Femur (tissue), 1 donor: Measurements from ENCODE around the gene STXBP5L.
"Not testable (repeated sequence)": the region's sequence is repeated elsewhere in the genome, so short reads cannot be mapped to it uniquely, and the experiment has no call there.

Experiments used
- DNase-seq: peaks from one replicate; pipeline ENCODE4 v3.0.0-alpha.2; 2017

STXBP5L gene

DNA sequence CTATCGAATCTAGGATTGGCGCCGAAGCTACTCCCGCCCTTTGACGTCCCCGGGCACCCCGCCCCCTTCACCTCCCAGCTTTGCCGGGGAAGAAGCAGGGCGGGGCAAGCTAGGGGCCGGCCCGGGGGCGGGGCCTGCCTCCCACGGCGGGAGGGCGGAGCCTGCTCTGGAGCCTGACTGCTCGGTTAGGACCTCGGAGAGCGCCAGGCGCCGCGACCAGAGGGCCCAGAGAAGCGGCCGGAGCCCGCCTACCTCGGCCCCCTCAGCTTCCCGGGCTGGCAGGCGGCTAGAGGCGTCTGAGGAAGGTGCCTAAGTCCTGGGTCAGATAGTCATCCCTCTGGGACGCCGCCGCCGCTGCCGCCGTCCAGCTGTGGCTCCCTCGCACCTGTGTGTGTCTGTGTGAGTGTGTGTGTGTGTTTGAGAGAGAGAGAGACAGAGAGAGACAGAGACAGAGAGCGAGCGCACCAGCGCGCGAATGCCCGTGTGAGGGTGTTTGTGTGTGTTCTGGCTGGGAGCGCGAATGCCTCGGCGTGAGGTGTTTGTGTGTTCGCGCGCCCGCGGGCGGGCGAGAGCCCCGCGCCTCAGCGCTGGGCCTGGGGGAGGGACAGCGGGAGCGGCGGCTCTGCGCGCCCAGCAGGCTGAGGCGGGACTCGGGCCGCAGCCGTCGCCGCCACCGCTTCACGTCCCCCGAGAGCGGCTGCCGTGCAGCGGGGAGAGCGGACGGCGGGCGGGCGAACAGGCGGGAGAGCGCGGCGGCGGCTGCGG lies at the start of gene STXBP5L:
STXBP5L (plus strand) TSS at position 176 of the 765 bp plus-strand sequence. CDS start 1,374 bp downstream, outside the sequence.
- DNase-seq, result peak; percentile 74

DNA sequence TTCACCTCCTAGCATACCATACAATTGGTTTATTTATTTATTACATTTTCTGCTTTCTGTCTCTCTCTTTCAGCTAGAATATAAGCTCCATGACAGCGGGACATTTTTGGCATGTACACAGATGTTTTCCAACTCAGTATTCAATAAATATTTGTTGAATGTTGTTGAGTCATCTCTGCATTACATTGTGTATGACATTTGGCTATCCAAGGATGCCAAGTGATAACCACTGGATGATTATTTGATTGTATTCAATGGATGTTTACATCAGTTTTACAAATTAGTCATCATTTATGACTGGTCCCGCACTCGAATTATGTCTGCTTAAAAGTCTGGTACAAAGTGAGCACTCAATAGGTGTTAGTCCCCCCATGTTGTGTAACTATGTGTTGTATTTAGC lies 49.5 kb upstream of the STXBP5L start:
- DNase-seq, result no peak

DNA sequence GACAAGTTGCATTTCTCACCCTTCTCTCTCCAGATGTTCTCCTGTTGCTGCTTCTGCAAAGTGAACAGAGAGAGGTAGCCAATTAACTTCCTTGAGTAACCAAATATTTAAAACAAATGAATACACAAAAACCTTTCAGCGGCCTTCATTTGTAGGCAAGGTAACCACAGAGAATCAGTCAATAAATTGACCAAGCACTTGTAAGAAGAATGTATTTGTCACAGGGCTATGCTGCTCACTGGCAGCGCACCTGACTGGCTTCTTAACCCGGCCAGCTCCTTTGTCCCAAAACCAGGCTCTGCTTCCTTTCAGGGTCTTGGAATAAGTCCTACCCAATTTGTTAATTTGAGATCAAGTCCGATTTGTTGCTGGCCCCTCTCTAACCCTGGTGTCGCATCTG lies 43.5 kb upstream of the STXBP5L start:
- DNase-seq, result no peak

DNA sequence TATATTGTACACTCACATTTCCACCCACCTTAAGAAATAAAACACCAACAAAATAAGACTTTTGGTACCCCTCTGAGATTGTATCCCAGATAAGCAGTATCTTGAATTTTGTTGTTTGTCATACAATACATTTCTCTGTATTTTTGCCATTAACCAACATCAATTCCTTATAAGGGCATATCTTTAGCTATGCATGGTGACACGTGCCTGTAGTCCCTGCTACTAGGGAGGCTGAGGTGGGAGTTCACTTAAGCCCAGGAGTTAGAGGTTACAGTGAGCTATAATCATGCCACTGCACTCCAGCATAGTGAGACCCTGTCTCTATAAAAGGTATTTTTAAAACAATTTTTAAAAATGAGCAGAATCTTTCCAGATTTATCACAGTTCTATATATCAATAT lies 32.5 kb upstream of the STXBP5L start:
- DNase-seq, result no peak

DNA sequence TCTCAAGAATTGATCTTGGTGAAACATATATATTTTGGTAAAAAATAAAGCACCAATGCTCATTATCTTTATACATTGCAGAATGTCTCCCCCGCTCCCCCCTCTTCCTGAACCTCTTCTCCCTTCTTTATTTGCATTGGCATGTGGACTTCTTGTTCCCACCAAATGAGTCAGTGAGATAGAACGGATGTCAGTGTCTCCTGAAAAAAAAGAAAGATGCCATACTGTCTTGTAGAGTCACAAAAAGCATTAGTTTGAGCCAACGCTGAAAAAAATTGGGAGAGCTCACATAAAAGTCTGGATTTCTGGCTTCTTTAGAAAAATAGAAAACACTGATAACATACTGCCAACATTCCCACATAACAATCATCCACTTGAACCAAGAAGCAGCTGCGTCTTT lies 32.0 kb upstream of the STXBP5L start:
- no peak for DNase-seq

DNA sequence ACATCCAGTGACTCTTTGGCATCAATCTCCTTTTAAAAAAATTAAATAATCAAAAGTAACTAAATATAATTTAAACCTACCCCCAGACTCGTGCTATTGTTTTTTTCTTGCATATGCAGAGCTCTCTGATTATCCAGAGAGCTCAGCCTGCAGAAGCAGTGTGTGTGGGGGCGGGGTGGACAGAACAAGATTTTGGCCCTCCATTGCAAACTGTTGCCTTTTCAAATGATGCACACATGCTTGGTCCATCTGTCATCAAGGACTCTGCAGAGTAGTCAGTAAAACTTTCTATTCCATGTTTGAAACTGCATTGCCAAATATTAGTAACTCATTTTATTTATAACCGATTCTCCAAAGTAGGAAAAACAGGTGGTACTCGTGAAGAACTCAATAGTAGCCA lies 28.6 kb upstream of the STXBP5L start:
- no peak for DNase-seq

DNA sequence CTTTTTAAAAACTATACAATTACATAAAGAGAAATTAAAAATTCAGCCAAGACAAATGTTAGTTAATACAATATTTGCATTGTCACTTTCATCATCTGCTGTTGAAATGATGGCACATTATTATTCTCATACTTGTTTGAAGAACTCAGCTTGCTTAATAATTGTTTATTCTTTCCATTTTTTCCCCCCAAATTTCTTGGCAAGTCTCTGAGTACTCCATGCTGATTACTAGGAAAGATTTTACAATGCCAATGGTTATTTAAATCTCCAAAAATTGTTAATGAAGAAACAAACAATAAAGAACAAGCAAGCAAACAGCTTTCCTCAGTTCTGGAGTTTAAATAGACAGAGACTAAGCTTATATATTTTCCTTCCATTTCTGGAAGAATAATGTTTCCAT lies 15.1 kb upstream of the STXBP5L start:
- DNase-seq, result no peak

DNA sequence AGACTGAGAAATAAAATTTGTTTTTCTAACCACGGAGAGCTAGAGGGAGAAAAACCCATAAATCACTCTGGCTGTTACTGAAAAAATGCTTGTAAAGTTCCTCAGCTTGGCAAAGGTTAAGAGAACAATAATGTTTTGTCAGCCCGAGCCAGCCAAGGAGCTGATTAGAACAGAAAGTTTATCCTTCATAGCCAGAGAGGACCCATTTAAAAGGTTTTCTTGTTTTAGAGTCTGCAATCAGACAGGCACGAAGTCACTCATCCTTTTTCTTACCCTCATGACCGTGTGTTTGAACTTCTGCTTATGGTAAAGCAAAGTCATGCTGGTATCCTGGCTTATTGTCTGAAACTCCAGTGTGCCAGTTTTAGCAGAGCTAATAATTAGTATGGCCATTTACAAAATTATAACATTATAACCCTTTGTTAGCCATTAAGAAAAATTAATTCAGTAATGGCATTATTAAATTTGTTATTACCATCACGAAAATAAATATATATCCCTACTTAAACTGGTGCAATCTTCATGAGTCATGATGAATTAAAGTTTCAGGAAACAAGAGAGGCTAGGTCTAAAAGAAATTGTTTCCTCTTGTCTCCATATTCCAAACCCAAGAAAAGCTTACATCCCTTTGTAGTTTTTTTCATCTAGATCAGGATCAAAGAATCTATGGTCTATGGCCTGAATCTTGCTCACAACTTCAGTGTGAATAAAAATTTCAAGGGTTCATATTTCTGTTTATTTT lies 13.5 kb upstream of the STXBP5L start:
- no peak for DNase-seq

DNA sequence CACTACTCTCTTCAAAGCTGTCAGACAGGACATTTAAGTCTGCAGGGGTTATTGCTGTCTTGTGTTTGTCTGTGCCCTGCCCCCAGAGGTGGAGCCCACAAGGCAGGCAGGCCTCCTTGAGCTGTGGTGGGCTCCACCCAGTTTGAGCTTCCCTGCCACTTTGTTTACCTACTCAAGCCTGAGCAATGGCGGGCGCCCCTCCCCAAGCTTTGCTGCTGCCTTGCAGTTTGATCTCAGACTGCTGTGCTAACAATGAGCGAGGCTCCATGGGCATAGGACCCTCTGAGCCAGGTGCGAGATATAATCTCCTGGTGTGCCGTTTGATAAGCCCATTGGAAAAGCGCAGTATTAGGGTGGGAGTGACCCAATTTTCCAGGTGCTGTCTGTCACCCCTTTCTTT lies 6.3 kb upstream of the STXBP5L start:
- DNase-seq, result not testable (repeated sequence)

DNA sequence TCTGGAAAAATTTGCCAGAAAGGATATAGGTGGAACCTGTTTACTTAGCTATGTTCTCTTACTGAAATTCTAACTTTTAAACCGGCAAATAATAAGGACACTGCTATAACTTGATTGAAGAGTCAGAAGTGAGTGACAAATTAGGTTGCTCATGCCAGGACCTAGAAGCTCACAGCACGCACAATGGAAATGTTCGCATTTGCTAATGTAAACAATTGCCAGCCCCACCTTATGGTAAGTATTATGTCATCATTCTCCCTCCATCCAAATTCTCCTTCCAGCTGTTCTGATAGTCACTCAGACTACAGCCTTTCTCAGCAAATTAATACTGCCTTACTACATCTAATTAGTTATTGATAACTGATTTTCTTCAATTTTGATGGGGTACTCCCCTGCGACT lies 4.8 kb upstream of the STXBP5L start:
- no peak for DNase-seq

DNA sequence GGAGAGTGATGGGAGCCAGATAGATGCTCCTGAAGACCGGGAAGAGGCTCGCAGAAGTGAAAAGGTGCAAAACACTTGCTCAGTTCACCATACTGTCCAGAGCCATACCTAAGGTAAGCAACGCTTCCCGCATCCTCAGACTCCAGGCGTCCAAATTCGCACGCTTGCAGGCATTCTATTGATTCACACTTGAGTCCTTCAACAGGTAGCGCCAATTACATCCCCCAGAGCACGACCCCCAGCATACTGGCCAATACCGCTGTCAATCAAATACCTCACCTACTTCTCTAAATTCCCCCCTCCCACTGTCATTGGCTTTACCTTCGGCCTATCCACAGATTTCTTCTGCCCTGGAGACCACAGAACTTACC lies 361 bp upstream of the STXBP5L start:
- no peak for DNase-seq

DNA sequence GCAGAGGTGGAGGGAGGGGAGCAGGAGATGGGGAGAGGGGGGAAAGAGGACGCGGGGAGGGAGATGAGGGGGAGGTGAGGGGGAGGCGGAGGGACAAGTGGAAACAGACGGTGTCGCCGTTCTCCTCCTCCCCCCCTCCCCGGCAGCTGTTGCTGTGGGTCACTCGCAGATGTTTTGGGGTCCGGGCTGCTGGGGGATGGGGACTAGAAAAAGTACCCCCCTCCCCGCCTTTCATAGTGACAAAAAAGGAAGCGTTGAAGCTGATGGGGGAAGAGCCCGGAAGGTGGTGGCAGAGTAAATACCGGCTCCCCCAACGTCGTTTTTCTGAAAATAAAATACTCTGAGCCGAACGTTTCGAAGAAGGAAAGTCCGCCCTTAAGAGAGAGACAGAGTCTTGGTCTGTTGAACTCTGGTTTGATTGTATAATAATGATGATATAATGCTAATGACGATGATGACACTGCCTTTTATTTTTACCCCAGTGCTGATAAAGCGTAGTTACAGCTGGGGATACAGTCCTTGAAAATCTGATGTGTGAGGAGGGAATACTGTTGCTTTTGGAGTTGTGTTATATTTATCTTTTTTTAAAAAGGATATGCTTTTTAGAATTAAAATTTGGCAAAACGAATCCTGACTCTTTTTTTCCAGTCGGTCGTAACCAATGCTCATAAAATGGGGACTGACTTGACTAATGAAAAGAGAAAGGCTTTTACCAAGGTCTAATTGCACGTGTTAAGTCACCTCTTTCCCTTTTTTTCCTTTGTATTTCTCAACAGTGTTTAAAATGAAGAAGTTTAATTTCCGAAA lies 993 bp downstream of the STXBP5L start:
- DNase-seq, result no peak

DNA sequence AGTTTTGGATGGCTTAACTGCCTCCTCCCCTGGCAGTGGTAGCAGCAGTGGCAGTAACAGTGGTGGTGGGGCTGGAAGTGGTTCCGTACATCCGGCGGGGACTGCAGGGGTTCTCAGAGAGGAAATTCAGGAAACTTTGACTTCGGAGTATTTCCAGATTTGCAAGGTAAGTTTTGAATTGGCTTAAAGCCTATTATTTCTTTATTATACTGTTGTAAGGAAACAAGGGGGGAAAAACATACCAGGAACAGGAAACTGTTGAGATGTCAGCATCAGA lies 1.5 kb downstream of the STXBP5L start:
- no peak for DNase-seq

DNA sequence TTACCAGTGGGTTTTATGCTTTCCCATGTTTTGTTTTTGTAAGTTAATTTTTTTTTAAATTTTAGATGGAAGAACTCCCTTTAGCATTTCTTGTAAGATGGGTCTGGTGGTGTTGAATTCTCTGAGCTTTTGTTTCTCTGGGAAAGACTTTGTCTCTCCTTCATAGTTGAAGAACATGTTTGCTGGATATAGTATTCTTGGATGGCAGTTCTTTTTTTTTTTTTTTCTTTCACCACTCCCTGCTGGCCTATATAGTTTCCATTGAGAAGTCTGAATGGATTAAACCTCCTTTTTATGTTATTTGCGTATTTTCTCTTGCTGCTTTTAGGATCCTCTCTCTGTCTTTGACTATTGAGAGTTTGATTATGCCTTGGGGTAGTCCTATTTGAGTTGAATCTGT lies 18.1 kb downstream of the STXBP5L start:
- no peak for DNase-seq

DNA sequence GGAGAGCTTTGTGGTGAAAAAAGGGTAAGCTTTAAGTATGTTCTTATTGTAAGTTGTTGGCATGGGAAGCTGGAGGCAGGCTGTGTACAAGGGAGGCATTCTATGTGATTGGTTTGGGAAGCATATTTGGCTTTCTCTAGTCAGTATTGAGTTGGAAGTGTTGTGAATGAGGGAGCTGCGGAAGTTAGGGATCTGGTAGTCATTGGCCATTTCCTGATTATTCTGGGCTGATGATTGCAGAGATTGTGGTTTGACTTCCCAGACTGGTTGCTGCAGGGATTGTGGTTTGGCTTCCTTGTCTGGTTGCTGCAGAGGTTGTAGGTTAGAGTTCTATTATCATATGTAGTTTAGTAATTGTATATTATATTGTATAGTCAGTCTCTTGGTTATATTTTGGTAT lies 21.0 kb downstream of the STXBP5L start:
- peak; percentile 11 for DNase-seq

DNA sequence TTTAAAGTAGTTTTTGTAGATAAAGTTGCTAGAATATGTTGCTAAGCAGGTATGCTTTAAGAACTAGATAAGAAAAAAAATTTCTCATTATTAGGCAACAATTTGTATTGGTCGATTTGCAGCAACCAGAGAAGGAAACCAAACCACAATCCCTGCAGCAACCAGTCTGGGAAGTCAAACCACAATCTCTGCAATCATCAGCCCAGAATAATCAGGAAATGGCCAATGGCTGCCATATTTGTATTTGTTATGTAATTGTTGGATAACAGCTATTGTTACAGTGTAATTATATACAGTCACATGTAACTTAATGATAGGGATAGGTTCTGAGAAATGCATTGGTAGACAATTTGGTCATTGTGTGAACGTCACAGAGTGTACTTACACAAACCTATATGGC lies 23.6 kb downstream of the STXBP5L start:
- no peak for DNase-seq

DNA sequence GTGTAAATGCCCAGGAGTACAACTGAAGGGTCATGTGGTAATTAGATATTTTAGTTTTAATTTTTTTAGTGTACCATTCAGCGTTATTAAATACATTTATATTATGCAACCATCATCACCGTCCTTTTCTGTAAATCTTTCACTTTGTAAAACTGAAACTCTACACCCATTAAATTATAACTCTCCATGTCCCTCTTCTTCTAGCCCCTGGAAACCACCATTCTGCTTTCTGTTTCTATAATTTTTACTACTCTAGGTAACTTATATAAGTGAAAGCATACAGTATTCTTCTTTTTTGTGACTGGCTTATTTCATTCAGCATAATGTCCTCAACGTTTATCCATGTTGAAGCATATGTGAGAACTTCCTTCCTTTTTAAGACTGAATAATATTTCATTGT lies 48.1 kb downstream of the STXBP5L start:
- DNase-seq, result no peak

DNA sequence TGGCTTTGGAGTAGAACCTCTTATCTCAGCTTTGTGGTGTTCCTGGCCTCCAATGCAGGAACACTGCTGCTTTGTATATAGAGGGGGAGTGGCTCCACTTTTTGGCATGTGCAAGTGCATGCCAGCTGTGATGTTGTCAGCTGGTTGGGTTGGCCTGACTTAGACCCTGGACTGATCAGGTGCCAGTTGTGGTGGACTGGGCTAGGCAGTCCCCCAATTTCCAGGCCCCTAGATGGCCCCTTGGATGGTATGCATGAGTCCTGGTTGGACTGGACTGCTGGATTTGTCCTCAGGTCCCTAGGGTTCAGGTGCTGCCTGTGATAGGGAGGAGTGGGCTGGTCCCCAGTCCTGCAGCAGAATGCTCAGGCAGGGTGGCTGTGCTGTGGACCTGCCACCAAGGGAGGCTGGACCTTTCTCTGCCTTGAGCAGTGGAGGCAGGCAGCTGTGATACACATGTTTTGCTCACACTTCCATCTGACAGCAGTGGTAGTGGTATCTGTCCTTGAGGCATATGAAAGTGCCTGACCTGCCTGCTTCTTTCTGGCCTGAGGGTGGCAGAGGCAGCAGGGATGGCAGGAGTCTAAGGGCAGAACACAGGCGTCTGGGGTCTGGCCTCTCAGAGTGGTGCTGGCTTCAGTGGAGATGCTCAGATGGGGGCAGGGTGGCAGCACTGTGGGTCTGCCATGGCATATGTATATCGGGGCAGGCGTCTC lies 74.8 kb downstream of the STXBP5L start:
- no peak for DNase-seq

DNA sequence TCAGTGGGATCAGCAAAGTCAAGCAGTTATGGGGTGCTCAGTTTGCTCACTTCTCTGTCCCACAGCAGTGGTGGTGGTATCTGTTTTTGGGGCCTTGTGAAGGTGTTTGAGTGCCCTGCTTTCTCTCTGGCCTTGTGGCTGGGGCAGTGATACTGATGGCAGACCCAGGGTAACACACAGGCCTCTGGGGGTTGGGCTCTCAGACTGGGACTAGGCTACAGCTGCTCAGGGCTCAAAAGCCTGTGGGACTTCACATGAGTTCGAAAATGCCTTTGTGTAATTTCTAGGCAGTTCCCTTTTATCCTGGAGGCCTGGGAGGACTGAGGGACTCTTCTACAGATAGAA lies 75.3 kb downstream of the STXBP5L start:
- no peak for DNase-seq

DNA sequence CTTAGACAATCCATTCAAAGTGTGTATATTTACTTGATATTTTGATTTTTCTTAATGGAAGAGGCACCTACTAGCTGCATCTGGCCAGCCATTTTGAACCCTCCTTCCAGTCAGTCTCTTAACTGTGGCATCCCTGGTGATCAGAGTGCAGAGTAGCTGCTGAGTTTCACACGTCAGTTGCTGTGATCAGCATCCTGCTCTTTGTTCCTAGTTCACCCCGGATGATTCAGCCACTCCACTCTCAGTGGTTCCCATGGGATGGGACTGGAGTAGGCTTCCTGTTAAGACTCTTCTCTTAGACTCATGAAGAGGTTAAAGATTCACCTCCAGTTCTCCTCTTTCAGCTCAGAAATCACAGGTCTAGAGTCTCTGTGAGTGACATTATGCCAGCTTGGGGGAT lies 75.8 kb downstream of the STXBP5L start:
- DNase-seq, result no peak

DNA sequence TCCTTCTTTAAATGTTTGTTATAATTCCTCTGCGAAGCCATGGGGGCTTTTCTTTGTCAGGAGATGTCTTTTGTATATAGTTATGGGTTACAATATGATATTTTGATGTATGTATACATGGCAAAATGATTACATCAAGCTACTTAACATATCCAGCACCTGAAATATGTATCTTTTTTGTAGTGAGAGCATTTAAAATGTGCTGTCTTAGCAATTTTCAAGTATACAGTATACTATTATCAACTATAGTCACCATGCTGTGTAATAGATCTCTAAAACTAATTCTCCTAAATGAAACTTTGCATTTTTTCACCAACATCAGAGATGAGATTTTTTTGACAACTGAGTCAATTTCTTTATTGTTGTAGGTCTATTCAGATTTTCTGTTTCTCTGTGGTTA lies 77.2 kb downstream of the STXBP5L start:
- DNase-seq, result no peak

DNA sequence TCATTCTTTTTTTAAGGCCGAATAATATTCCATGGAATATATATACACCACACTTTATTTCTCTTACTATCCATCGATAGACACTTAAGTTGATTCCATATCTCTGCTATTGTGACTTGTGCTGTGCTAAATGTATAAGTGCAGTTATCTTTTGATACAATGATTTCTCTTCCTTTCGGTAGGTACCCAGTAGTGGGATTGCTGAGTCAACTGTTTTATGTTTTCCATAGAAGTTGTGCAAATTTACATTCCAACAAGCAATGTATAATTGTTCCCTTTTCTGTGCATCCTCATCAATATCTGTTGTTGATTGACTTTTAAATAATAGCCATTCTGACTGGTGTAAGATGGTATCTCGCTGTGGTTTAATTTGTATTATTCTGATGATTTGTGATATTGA lies 81.0 kb downstream of the STXBP5L start:
- DNase-seq, result no peak

DNA sequence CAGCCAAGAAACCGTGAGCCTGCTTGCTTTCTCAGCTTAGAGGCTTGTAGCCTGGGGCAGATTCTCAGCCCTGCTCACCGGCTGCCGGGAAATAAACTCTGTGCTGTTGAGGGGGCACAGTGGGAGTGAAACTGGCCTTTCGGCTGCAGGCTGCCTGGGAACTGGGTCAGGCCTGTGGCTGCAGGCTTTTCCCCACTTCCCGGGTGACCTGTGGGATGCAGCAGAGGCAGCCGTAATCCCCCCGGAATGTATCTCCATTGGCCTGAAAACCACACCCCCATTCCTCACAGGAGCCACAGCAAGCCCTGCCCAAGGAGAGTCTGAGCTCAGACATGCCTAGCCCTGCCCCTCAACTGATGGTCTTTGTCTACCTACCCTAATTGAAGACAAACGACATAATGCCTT lies 110.9 kb downstream of the STXBP5L start:
- no peak for DNase-seq

DNA sequence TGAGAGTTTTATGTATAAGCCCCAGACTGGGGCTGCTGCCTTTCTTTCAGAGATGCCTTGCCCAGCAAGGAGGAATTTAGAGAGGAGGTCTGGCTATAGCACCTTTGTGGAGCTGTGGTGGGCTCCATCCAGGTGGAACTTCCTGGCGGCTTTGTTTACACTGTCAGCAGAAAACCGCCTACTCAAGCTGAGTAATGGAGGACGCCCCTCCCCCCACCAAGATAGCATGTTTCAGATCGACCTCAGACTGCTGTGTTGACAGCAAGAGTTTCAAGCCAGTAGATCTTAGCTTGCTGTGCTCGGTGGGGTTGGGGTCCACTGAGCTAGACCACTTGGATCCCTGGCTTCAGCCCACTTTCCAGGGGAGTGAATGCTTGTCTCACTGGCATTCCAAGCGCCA lies 155.6 kb downstream of the STXBP5L start:
- no peak for DNase-seq
